CD14-positive monocyte (primary cell): ENCODE measurements around the gene EPHB2. TPM values are rescaled to one million over a fixed set of nuclear protein-coding genes. Genes with fewer than 3 reads are reported as not detected.

Experiments used
- DNase-seq, 3 donors: peaks; one replicate each; pipeline ENCODE4 v3.0.0-alpha.2; 2011 to 2022
- H2AFZ ChIP-seq: 2 replicates; pipeline ENCODE4 v1.6.0; 2012; ENCODE audit warnings: mild to moderate bottlenecking, low read depth, low read length, inconsistent platforms; ENCODE audit not compliant: insufficient read depth, poor library complexity, severe bottlenecking
- H3K27ac ChIP-seq, 2 donors: 1 replicate in 1 of 2; 2 replicates in 1 of 2; pipeline ENCODE4 v1.5.1; 2012 to 2013; ENCODE audit warnings: low read length in 2 of 2, control low read depth in 1 of 2, inconsistent platforms in 1 of 2, low read depth in 1 of 2, mild to moderate bottlenecking in 1 of 2
- H3K27me3 ChIP-seq, 2 donors: one replicate each; pipeline versions ENCODE4 v1.6.0 to v1.6.1; 2011 to 2013; ENCODE audit warnings: low read length in 2 of 2; ENCODE audit not compliant: control insufficient read depth in 2 of 2, insufficient read depth in 2 of 2
- H3K36me3 ChIP-seq, 2 donors: replicated peaks in 1 of 2; 1 replicate in 1 of 2; 2 replicates in 1 of 2; pipeline versions ENCODE4 v1.5.1 to v1.6.1; 2012 to 2013; ENCODE audit warnings: low read length in 2 of 2, control low read depth in 1 of 2, inconsistent platforms in 1 of 2, mild to moderate bottlenecking in 1 of 2; ENCODE audit not compliant: insufficient read depth in 2 of 2, control insufficient read depth in 1 of 2
- H3K4me1 ChIP-seq, 2 donors: 1 replicate in 1 of 2; 2 replicates in 1 of 2; pipeline versions ENCODE4 v1.5.1 to v1.6.1; 2012 to 2013; ENCODE audit warnings: low read length in 2 of 2, control low read depth in 1 of 2, inconsistent platforms in 1 of 2, mild to moderate bottlenecking in 1 of 2, moderate library complexity in 1 of 2; ENCODE audit not compliant: insufficient read depth in 2 of 2, control insufficient read depth in 1 of 2
- H3K4me2 ChIP-seq: replicated peaks from 2 replicates; pipeline ENCODE3; 2012; ENCODE audit warnings: low read length, moderate library complexity, mild to moderate bottlenecking; ENCODE audit not compliant: poor library complexity, severe bottlenecking; ENCODE audit errors: extremely low read depth
- H3K4me3 ChIP-seq, 3 experiments: fragments of 200-600 bp in 1 of 3; sonication (generic) in 1 of 3; replicated peaks in 1 of 3; 1 replicate in 2 of 3; 2 replicates in 1 of 3; pipeline ENCODE4 v1.5.1; 2011 to 2013; ENCODE audit warnings: low read length in 3 of 3, mild to moderate bottlenecking in 3 of 3, control low read depth in 2 of 3, low read depth in 2 of 3, inconsistent platforms in 1 of 3, moderate library complexity in 1 of 3
- H3K79me2 ChIP-seq: 2 replicates; pipeline ENCODE4 v1.6.0; 2012; ENCODE audit warnings: mild to moderate bottlenecking, control low read depth, inconsistent platforms, low read length, moderate library complexity; ENCODE audit not compliant: insufficient read depth
- H3K9ac ChIP-seq: 2 replicates; pipeline ENCODE4 v1.6.0; 2017; ENCODE audit warnings: low read length, mild to moderate bottlenecking; ENCODE audit not compliant: insufficient read depth, poor library complexity, severe bottlenecking
- H3K9me3 ChIP-seq, 2 donors: replicated peaks in 1 of 2; 1 replicate in 1 of 2; 2 replicates in 1 of 2; pipeline versions ENCODE4 v1.5.1 to v1.6.1; 2012 to 2013; ENCODE audit warnings: low read length in 2 of 2, control low read depth in 1 of 2; ENCODE audit not compliant: control insufficient read depth in 1 of 2, insufficient read depth in 1 of 2
- H4K20me1 ChIP-seq: 2 replicates; pipeline ENCODE4 v1.6.0; 2012; ENCODE audit warnings: mild to moderate bottlenecking, low read length, control low read depth, moderate library complexity; ENCODE audit not compliant: insufficient read depth
- H3K27ac Mint-ChIP-seq, 7 donors: one replicate each; pipeline ENCODE4 v1.8.0; 2020; ENCODE audit warnings: mild to moderate bottlenecking in 7 of 7, mixed read lengths in 7 of 7, moderate library complexity in 6 of 7, inconsistent platforms in 2 of 7
- H3K27me3 Mint-ChIP-seq, 3 donors: one replicate each; pipeline ENCODE4 v1.8.0; 2021 to 2022; ENCODE audit warnings: low read depth in 3 of 3, mild to moderate bottlenecking in 3 of 3, mixed read lengths in 3 of 3, moderate library complexity in 3 of 3, inconsistent platforms in 1 of 3
- H3K36me3 Mint-ChIP-seq, 2 donors: one replicate each; pipeline ENCODE4 v1.8.0; 2020; ENCODE audit warnings: mixed read lengths in 2 of 2, inconsistent platforms in 1 of 2, mild to moderate bottlenecking in 1 of 2
- H3K4me1 Mint-ChIP-seq: one replicate; pipeline ENCODE4 v1.8.0; 2020; ENCODE audit warnings: mild to moderate bottlenecking, mixed read lengths
- H3K4me3 Mint-ChIP-seq, 2 donors: one replicate each; pipeline ENCODE4 v1.8.0; 2020; ENCODE audit warnings: mild to moderate bottlenecking in 2 of 2, mixed read lengths in 2 of 2, moderate library complexity in 1 of 2
- H3K9me3 Mint-ChIP-seq, 7 donors: one replicate each; pipeline ENCODE4 v1.8.0; 2020 to 2022; ENCODE audit warnings: mixed read lengths in 7 of 7, mild to moderate bottlenecking in 6 of 7, moderate library complexity in 6 of 7, inconsistent platforms in 2 of 7
- WGBS: methylation state at CpG from one replicate; pipeline ENCODE4 v1.1.5; 2013; ENCODE audit warnings: missing lambda C conversion rate; ENCODE audit not compliant: insufficient coverage; 5-methylcytosine and 5-hydroxymethylcytosine counted together
- intact Hi-C, 2 donors: fragments of 100-400 bp; cut with micrococcal nuclease; formaldehyde crosslinking; loops; one replicate each; pipeline versions ENCODE4 v1.15.0 to v1.15.1; 2023
- polyA plus RNA-seq, 3 donors: library from polyadenylated mRNA; depleted of rRNA in 1 of 3; unstranded in 2 of 3; stranded (reverse) in 1 of 3; fragments of 300-500 nt in 2 of 3; fragments of >200 nt in 1 of 3; fragmentation: Illumina TruSeq in 2 of 3; gene quantifications; 1 replicate in 2 of 3; 2 replicates in 1 of 3; pipeline ENCODE4 v1.2.3, GENCODE V29; 2012 to 2021
- TF ChIP-seq, protein P1 (sequence below): fragments of 200-600 bp; IDR thresholded peaks from one replicate; pipeline ENCODE4 v1.8.0; 2022; ENCODE audit warnings: antibody characterized with exemption, mild to moderate bottlenecking

The EPHB2 gene
- polyA plus RNA-seq, 3 donors: 2.9 to 5.6 (median 3.4) TPM

DNA sequence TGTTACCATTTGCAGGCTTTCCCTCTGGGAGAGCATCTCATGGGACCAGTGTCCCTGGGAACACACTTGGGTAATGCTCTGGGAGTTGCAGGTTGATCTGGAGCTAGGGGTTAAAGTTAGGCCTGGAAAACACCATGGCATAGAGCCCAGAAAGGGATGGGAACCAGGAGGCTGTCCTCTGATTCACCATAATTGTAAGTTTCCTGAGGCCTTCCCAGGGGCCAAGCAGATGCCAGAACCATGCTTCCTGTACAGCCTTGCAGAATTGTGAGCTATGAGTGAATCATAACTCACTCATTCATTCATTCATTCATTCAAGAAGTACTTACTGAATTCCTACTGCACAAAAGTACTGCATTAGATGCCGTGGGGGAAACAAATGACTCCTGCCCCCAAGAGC is 212.0 kb downstream of the EPHB2 start:
- Histone ChIP-seq H2AFZ (no peak overlapping the region), H3K9me3 (no peaks in the 10 kb centered on the region), H3K27ac (no peak overlapping the region), H3K9ac (no peak overlapping the region), H4K20me1 (no peaks in the 10 kb centered on the region), H3K36me3 (no peaks in the 10 kb centered on the region), H3K4me3 (no peak overlapping the region), H3K4me1 (no peaks in the 10 kb centered on the region), H3K27me3 (no peaks in the 10 kb centered on the region), H3K4me2 (no peak overlapping the region), H3K79me2 (no peaks in the 10 kb centered on the region)
- 91% methylated on average over 1 of the region's 1 CpG for WGBS
- Mint-ChIP-seq H3K27me3 (peaks cover 1 to 9% (median 2%) of the 10 kb centered on the region in 3 donors), H3K4me1 (no peaks in the 10 kb centered on the region), H3K4me3 (no peak overlapping the region), H3K36me3 (no peaks in the 10 kb centered on the region), H3K27ac (no peak overlapping the region), H3K9me3 (no peaks in the 10 kb centered on the region)
- TF ChIP-seq, protein P1, sequence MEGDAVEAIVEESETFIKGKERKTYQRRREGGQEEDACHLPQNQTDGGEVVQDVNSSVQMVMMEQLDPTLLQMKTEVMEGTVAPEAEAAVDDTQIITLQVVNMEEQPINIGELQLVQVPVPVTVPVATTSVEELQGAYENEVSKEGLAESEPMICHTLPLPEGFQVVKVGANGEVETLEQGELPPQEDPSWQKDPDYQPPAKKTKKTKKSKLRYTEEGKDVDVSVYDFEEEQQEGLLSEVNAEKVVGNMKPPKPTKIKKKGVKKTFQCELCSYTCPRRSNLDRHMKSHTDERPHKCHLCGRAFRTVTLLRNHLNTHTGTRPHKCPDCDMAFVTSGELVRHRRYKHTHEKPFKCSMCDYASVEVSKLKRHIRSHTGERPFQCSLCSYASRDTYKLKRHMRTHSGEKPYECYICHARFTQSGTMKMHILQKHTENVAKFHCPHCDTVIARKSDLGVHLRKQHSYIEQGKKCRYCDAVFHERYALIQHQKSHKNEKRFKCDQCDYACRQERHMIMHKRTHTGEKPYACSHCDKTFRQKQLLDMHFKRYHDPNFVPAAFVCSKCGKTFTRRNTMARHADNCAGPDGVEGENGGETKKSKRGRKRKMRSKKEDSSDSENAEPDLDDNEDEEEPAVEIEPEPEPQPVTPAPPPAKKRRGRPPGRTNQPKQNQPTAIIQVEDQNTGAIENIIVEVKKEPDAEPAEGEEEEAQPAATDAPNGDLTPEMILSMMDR: no peak
- intact Hi-C loops: no loop called here
- no peak for DNase-seq

DNA sequence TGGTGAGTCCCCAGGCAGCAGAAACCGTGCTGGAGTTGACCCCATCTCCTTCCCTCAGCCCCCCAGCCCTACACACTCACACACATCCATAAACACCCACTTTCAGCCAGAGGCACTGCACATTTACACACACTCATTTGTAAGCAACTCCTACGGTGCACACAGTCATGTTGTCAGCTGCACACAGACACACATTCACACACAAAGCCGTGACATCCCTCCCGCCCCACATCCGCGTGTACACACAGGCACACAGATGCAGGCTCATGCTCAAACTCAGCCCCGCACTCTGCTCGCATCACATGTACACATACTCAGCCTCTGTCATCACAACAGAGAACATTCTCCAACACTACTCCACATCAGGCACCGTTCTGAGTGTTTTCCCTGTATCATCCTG is 214.5 kb downstream of the EPHB2 start:
- H3K4me3 ChIP-seq: no peak overlapping the region
- no peaks in the 10 kb centered on the region for H4K20me1 ChIP-seq
- no peaks in the 10 kb centered on the region for H3K27me3 ChIP-seq
- intact Hi-C loops: no loop called here
- 92% methylated on average over 8 of the region's 9 CpGs for WGBS
- Mint-ChIP-seq H3K4me3 (no peak overlapping the region), H3K27ac (no peak overlapping the region), H3K4me1 (no peaks in the 10 kb centered on the region), H3K27me3 (peaks cover 4 to 8% (median 8%) of the 10 kb centered on the region in 3 donors), H3K9me3 (no peaks in the 10 kb centered on the region), H3K36me3 (no peaks in the 10 kb centered on the region)
- TF ChIP-seq, protein P1: no peak
- DNase-seq: no peak
- H3K36me3 ChIP-seq: no peaks in the 10 kb centered on the region
- H3K9me3 ChIP-seq: no peaks in the 10 kb centered on the region
- no peaks in the 10 kb centered on the region for H3K79me2 ChIP-seq
- H3K4me2 ChIP-seq: no peak overlapping the region
- no peak overlapping the region for H3K27ac ChIP-seq
- no peak overlapping the region for H3K9ac ChIP-seq
- no peak overlapping the region for H2AFZ ChIP-seq
- H3K4me1 ChIP-seq: no peaks in the 10 kb centered on the region
